Activated CD8-positive, alpha-beta memory T cell treated with anti-CD3 and anti-CD28 coated beads, Interleukin-2, amount 10 ng/mL, durations not matched to agents 7 days and 5 days (primary cell): Measurements from ENCODE around the gene NAPEPLD. TPM values are rescaled to one million over a fixed set of nuclear protein-coding genes. Genes with fewer than 3 reads are reported as not detected.

Experiments used
- ATAC-seq: fragments of 150-1000 bp; cut with Tn5 transposase; one replicate; pipeline ENCODE4 v1.10.0; 2021; ENCODE audit warnings: moderate library complexity
- CTCF ChIA-PET: fragments of 350-600 bp; sonication (Branson Sonifier 250); formaldehyde crosslinking; loops from one replicate; lab custom pipeline; 2021; ENCODE audit warnings: antibody characterized with exemption; lab: Charles Lee
- DNase-seq: peaks from one replicate; pipeline ENCODE4 v3.0.0-alpha.2; 2020
- H3K27ac Mint-ChIP-seq: one replicate; pipeline ENCODE4 v1.8.0; 2021; ENCODE audit warnings: mild to moderate bottlenecking, mixed read lengths
- H3K27me3 Mint-ChIP-seq: one replicate; pipeline ENCODE4 v1.8.0; 2021; ENCODE audit warnings: mixed read lengths
- H3K36me3 Mint-ChIP-seq: one replicate; pipeline ENCODE4 v1.8.0; 2021; ENCODE audit warnings: mild to moderate bottlenecking, mixed read lengths
- H3K4me1 Mint-ChIP-seq: one replicate; pipeline ENCODE4 v1.8.0; 2021; ENCODE audit warnings: mixed read lengths
- H3K4me3 Mint-ChIP-seq: one replicate; pipeline ENCODE4 v1.8.0; 2021; ENCODE audit warnings: mild to moderate bottlenecking, moderate library complexity, mixed read lengths
- H3K9me3 Mint-ChIP-seq: one replicate; pipeline ENCODE4 v1.8.0; 2022; ENCODE audit warnings: low read depth, mixed read lengths
- total RNA-seq, 2 experiments: library from RNA; stranded (reverse); gene quantifications; one replicate each; pipeline ENCODE4 v1.2.3, GENCODE V29; 2021

NAPEPLD gene
- total RNA-seq, 2 experiments from 2014 or later: 11.4 to 12.9 TPM

DNA sequence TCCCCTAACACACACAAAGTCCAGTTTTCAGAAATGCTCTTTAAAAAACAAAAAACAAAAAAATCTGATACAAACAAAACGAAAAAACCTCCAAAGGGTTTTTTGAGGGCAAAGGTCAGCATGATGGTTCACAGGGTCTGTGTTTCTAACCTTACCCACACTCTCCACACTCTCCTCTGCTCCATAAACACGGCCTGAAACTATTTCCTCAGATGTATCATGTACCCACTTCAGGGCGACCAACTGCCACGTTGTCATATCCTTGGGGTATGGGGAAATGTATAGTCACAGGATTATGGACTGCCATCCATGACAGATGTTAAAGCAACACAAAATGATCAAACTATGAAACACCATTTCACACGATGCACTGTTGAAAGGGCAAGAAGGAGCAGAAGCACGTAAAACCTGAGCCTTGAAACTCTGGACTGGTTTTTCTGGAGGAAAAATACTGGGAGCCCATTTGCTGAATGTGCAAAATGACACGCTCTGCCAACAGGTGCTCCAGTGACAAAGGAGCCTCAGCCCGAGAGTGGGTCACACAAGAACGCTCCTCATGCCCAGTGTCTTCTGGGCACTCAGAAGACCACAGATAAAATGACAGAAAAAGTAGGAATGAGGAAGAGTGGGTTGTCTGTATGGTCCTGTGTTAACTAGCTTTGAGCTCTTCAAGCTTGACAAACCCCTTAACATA, 15.8 kb downstream of the NAPEPLD start:
- Mint-ChIP-seq H3K9me3 (no peaks in the 10 kb centered on the region), H3K4me1 (peaks cover 4% of the 10 kb centered on the region), H3K27me3 (no peaks in the 10 kb centered on the region), H3K27ac (no peak overlapping the region), H3K36me3 (peaks cover 7% of the 10 kb centered on the region), H3K4me3 (no peak overlapping the region)
- CTCF ChIA-PET: no interaction called here
- DNase-seq (no peak), ATAC-seq (no peak)

DNA sequence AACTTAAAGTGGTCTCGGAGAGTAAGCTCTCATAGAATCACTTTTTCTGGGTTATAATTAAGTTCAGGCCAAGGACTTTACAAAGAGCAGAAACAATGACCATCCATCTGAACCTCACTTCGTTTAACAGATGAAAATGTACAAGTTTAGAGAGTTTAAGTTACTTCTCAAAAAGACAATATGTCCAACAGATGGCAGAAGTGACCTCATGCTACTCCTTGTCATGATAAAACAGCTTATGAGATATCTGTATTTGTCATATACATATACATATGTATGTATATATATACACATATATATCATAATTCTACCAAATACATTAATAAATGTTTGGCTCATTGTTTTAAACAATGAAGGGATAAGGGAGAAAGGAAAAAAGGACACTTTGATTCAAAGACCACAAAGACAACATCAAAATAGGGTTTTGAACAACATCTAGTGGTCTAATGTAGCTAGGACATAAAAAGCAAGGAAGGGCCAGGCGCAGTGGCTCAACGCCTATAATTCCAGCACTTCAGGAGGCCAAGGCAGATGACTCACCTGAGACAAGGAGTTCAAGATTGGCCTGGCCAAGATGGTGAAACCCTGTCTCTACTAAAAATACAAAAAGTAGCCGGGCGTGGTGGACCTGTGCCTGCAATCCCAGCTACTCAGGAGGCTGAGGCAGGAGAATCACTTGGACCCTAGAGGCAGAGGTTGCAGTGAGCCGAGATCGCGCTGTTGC, 17.8 kb downstream of the NAPEPLD start:
- Mint-ChIP-seq H3K27ac (no peak overlapping the region), H3K27me3 (no peaks in the 10 kb centered on the region), H3K9me3 (no peaks in the 10 kb centered on the region), H3K36me3 (peaks cover 22% of the 10 kb centered on the region), H3K4me3 (no peak overlapping the region), H3K4me1 (peaks cover 8% of the 10 kb centered on the region)
- ATAC-seq: no peak
- CTCF ChIA-PET: no interaction called here
- no peak for DNase-seq

DNA sequence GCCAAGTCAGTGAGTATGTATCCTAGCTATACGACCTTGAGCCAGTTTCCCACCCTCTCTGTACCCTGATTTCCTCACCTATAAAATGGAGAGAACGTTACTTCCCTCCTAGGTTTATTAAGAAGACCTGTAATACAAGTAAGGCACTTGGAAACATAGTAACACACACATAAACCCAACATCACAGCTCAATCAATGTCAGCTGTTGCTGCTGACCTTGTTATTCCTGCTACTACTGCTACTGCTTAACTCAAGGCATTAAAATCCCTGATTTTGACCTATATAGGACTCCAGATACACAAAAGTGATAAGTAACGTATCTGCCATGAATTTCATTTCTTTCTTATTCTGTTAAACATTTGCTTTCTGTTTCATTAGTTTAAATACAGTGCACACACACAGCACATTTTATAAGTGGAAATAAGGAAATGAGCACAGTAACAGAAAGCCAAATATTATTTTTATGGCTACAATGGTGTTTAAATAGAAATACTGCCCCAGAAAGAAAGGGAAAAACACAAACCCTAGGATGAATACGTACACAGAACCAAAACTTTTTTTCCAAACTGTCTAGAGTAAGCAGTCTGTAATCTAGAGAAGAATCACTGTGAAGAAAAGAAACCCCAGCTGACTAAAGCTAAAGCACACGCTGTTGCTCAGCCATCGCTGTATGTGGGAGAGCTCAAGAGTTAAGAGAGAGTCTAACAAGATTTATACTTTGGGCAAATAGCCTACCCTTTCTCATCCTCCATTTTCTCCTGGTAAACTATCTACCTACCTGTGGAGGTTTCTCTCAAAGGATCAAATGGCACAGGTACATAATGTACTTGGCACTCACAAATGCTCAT, 19.0 kb downstream of the NAPEPLD start:
- Mint-ChIP-seq H3K27me3 (no peaks in the 10 kb centered on the region), H3K36me3 (peaks cover 25% of the 10 kb centered on the region), H3K9me3 (no peaks in the 10 kb centered on the region), H3K4me3 (no peak overlapping the region), H3K4me1 (peaks cover 8% of the 10 kb centered on the region), H3K27ac (no peak overlapping the region)
- CTCF ChIA-PET: no interaction called here
- ATAC-seq (no peak), DNase-seq (no peak)

DNA sequence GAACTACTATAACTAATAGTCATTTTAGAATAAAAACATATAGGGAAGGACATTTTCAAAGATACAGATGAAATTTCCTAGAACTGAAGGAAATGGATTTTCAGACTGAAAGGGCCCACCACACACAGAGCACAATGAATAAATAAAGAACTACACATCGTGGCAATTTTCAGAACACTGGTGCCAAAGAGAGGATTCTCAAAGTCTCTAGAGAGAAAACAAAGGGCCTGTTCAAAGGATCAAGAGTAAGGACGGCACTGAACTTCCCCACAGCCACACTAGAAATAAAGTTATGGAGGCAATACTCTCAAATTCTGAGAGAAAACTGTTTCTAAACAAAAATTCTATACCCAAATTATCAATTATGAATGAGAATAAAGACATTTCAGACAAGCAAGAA, 21.9 kb downstream of the NAPEPLD start:
- CTCF ChIA-PET: no interaction called here
- Mint-ChIP-seq H3K4me3 (no peak overlapping the region), H3K27me3 (no peaks in the 10 kb centered on the region), H3K36me3 (peaks cover 29% of the 10 kb centered on the region), H3K27ac (no peak overlapping the region), H3K9me3 (no peaks in the 10 kb centered on the region), H3K4me1 (peaks cover 8% of the 10 kb centered on the region)
- ATAC-seq (no peak), DNase-seq (no peak)

DNA sequence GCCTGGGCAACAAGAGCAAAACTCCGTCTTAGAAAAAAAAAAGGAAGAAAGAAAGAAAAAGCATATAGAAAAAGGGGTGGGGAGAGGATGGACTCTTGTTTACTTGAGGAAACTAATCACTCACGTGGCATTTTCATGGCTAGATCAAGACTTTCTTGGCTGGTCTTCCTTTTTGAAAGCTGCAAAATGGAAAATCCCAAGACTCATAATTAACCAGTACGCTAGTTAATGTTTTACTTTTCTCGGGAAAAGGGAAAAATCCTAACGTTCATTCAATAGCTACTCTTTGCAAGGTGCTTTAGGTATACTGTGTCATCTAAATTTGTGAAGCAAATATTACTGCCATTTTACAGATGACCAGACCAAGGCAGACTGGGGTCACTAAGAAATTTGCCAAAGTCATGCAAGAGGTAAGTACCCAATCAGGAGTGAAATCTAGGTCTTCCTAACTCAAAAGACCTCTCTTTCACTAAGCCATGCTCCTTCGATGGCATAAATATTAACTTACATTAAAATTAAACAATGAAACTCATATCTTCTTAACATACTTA, 24.4 kb downstream of the NAPEPLD start:
- CTCF ChIA-PET: no interaction called here
- Mint-ChIP-seq H3K4me3 (no peak overlapping the region), H3K4me1 (peaks cover 4% of the 10 kb centered on the region), H3K36me3 (peaks cover 49% of the 10 kb centered on the region), H3K27me3 (no peaks in the 10 kb centered on the region), H3K9me3 (no peaks in the 10 kb centered on the region), H3K27ac (no peak overlapping the region)
- ATAC-seq (no peak), DNase-seq (no peak)

DNA sequence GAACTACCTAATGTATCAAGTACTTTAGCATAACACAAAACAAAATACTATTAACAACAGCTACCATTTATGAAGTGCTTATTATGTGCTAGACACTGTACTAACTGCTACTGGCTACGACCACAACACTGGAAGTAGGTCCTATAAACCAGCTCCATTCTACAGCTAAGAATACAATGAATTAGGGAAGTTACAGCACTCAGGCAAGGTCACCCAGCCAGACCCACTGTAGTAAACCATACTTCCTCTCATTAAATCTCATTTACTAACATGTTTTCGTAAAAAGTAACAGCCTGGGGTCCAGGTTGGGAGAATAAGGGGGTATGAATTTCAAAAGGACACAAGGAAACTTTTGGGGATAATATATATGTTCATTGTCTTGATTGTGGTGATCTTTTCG, 25.4 kb downstream of the NAPEPLD start:
- DNase-seq: no peak
- Mint-ChIP-seq H3K27me3 (no peaks in the 10 kb centered on the region), H3K4me3 (no peak overlapping the region), H3K9me3 (no peaks in the 10 kb centered on the region), H3K4me1 (peaks cover 4% of the 10 kb centered on the region), H3K27ac (no peak overlapping the region), H3K36me3 (peaks cover 46% of the 10 kb centered on the region)
- no peak for ATAC-seq
- CTCF ChIA-PET: no interaction called here

DNA sequence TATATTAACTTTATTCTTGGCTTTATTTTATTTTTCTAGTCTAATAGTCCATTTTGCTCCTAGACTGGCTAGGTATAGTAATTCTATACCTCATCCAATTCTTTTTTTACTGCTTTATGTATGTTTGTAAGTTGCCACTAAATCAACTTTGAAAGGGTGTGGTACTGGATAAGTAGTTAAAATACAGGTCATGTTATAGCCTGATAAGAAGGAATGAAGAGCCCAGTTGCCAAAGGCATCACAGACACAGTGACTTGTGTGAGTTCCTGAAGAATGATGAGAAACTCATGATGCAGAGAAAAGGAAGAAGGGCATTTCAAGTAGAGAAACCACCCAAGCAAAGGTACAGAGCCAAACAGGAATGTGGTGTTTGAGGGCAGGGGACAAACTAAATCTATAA, 27.3 kb downstream of the NAPEPLD start:
- ATAC-seq (no peak), DNase-seq (no peak)
- CTCF ChIA-PET: no interaction called here
- no peak overlapping the region for H3K4me3 Mint-ChIP-seq
- H3K9me3 Mint-ChIP-seq: no peaks in the 10 kb centered on the region
- no peaks in the 10 kb centered on the region for H3K4me1 Mint-ChIP-seq
- no peaks in the 10 kb centered on the region for H3K27me3 Mint-ChIP-seq
- H3K36me3 Mint-ChIP-seq: peaks cover 31% of the 10 kb centered on the region
- no peak overlapping the region for H3K27ac Mint-ChIP-seq

DNA sequence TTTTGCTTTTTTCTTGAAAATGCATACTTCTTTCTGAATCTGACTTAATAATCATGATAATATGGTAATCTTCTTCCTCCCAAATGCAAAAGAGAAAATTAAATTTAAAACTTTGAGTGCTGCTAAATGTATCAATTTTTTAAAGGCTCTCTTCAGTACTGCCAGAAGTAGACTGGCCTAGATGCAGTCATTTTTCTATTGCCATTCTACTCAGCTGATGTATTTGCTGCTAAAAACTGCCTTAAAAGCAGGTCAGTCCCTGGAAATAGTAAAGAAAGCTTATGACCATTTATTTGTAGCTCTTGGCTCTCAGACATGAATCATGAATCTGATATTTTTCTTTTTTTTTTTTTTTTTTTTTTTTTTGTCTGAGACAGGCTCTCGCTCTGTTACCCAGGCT, 28.5 kb downstream of the NAPEPLD start:
- Mint-ChIP-seq H3K9me3 (no peaks in the 10 kb centered on the region), H3K36me3 (peaks cover 24% of the 10 kb centered on the region), H3K4me3 (no peak overlapping the region), H3K4me1 (no peaks in the 10 kb centered on the region), H3K27me3 (no peaks in the 10 kb centered on the region), H3K27ac (no peak overlapping the region)
- CTCF ChIA-PET: no interaction called here
- DNase-seq (no peak), ATAC-seq (no peak)

DNA sequence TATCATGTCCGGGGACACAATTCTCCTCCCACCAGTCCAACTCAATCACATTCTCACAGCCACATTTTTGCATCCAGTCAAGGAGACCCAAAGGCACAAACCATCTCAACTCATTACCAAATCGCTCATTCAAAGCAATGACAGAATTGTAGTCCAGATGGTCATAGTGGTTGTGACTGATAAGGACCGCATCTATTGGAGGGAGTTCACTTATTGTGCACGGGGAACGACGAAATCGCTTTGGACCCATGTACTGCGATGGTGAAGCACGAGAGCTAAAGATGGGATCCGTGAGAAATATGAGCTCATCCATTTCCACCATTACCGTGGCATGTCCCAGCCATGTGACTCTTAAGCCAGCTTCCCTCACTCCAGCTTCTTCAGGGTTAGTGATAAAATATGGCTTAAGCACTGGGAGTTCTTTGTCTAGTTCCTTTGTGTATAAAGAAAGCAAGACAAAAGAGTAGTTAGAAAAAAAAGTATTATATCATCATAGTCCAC, 29.1 kb downstream of the NAPEPLD start:
- CTCF ChIA-PET: interaction anchor here (0.5 to 0.6 kb wide), 2 partner anchors 58 to 1380 kb away, joined by 4 to 5 read pairs; no protein-coding TSS in a partner anchor
- Mint-ChIP-seq H3K36me3 (peaks cover 28% of the 10 kb centered on the region), H3K9me3 (no peaks in the 10 kb centered on the region), H3K4me3 (no peak overlapping the region), H3K4me1 (no peaks in the 10 kb centered on the region), H3K27ac (no peak overlapping the region), H3K27me3 (no peaks in the 10 kb centered on the region)
- ATAC-seq (no peak), DNase-seq (no peak)

DNA sequence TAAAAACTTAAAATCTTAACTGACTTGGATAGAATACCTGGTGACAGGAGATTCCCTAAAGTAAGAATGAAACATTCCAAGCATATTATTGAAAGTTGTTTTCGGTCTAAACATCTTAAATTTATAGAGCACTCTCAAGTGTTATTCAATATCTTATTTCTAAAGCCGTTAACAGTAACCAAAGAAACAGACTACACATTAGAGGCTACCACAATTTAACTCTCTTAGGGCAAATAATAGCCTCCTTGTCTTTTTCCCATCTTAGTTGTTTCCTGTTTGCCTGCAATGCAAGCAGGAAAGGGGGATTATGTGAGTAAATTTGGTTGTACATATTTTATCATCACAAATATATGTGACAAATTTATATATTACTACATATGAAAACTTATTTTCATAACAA, 31.4 kb downstream of the NAPEPLD start:
- no peak overlapping the region for H3K4me3 Mint-ChIP-seq
- peaks cover 39% of the 10 kb centered on the region for H3K36me3 Mint-ChIP-seq
- H3K4me1 Mint-ChIP-seq: peaks cover 13% of the 10 kb centered on the region
- ATAC-seq (no peak), DNase-seq (no peak)
- no peaks in the 10 kb centered on the region for H3K9me3 Mint-ChIP-seq
- CTCF ChIA-PET: no interaction called here
- no peaks in the 10 kb centered on the region for H3K27me3 Mint-ChIP-seq
- H3K27ac Mint-ChIP-seq: no peak overlapping the region

DNA sequence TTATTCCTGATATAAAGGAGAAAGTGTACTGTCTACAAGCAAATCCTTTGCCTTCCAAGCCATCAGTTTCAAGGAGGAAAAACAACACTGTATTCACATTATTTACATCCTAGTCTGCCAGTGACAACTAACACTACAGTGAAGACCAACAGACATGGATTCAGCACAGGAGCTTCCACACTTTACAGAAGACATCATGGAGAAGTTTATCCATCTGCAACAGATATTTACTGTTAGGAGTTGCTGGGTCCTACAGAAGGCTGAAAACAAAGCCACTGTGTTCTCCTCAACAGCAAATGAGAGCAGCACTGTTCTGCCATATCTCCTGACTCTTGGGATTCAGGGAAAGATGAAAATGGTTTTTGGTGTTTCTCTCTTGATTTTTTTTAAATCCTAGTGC, 31.9 kb downstream of the NAPEPLD start:
- no peak for DNase-seq
- no peaks in the 10 kb centered on the region for H3K9me3 Mint-ChIP-seq
- CTCF ChIA-PET: no interaction called here
- no peak overlapping the region for H3K4me3 Mint-ChIP-seq
- peaks cover 37% of the 10 kb centered on the region for H3K36me3 Mint-ChIP-seq
- no peak overlapping the region for H3K27ac Mint-ChIP-seq
- peaks cover 13% of the 10 kb centered on the region for H3K4me1 Mint-ChIP-seq
- no peak for ATAC-seq
- no peaks in the 10 kb centered on the region for H3K27me3 Mint-ChIP-seq

DNA sequence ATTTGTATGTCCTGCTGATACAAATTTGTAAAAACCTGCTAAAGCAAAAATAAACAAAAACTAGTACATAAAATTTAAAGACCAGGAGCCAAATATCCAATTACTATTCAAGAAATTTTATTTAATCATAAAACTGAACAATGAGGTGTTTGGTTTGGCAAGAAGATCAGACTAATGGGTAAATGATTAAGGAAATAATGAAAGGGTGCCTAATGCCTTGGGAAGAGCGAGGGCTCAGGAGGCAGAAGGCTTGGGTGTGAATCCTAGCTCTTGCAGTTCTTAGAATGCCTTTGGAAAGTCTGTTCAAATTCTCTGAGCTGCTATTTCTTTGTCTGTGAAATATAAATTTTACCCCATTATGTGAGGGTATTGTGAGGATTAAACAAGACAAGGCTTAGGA, 32.4 kb downstream of the NAPEPLD start:
- H3K36me3 Mint-ChIP-seq: peaks cover 38% of the 10 kb centered on the region
- H3K4me1 Mint-ChIP-seq: peaks cover 13% of the 10 kb centered on the region
- H3K9me3 Mint-ChIP-seq: no peaks in the 10 kb centered on the region
- no peaks in the 10 kb centered on the region for H3K27me3 Mint-ChIP-seq
- H3K4me3 Mint-ChIP-seq: no peak overlapping the region
- no peak for ATAC-seq
- CTCF ChIA-PET: no interaction called here
- DNase-seq: no peak
- H3K27ac Mint-ChIP-seq: no peak overlapping the region

DNA sequence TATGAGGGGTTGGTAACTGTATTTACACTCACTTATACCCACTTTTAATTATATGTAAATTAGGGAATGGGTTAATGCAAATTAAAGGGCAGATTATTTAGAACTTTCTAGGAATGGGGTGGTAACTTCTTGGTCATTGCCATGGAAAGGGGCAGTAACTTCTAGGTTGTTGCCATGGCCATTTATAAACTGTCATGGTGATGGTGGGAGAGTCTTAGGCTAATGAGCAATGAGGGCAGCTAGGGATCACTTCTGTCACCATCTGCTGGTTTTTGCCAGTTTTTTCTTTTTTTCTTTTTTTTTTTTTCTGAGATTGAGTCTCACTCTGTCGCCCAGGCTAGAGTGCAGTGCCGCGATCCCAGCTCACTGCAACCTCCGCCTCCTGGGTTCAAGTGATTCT, 33.1 kb downstream of the NAPEPLD start:
- Mint-ChIP-seq H3K36me3 (peaks cover 38% of the 10 kb centered on the region), H3K27ac (no peak overlapping the region), H3K9me3 (no peaks in the 10 kb centered on the region), H3K4me1 (peaks cover 13% of the 10 kb centered on the region), H3K4me3 (no peak overlapping the region), H3K27me3 (no peaks in the 10 kb centered on the region)
- CTCF ChIA-PET: no interaction called here
- no peak for ATAC-seq
- DNase-seq: no peak
